AG04449 (cell line): ENCODE measurements around the gene IGSF23.
A peak's percentile ranks its signal among the peaks of the same experiment; 100 is the strongest.
"Not testable (repeated sequence)": the region's sequence is repeated elsewhere in the genome, so short reads cannot be mapped to it uniquely, and the experiment has no call there.

Experiments
- CTCF ChIA-PET: fragments of 350-600 bp; formaldehyde crosslinking; extraction: SDS; loops from one replicate; lab custom pipeline; 2021; ENCODE audit warnings: antibody characterized with exemption; lab: Yijun Ruan, JAX
- POLR2A ChIA-PET: fragments of 400-600, 350-600 bp; formaldehyde crosslinking; extraction: SDS; loops from one replicate; lab custom pipeline; 2020; ENCODE audit warnings: antibody characterized with exemption, inconsistent platforms; lab: Yijun Ruan, JAX
- DNase-seq: peaks from one replicate; pipeline ENCODE4 v3.0.0-alpha.2; 2010; ENCODE audit warnings: low read depth, low spot score
- H3K4me3 ChIP-seq: 2 replicates; pipeline ENCODE4 v1.5.1; 2011; ENCODE audit warnings: low read depth, mild to moderate bottlenecking, control low read depth, low read length
- CTCF ChIP-seq: IDR thresholded peaks from one replicate; pipeline ENCODE4 v1.5.1; 2011; ENCODE audit warnings: mild to moderate bottlenecking, moderate library complexity, low read length, control low read depth, inconsistent platforms; ENCODE audit not compliant: insufficient read depth; ENCODE audit errors: missing control alignments

The IGSF23 gene

GRCh38 chr19:44607049-44607448 is 6.3 kb upstream of the IGSF23 start:
- ChIA-PET CTCF (no interaction called here), POLR2A (no interaction called here)
- H3K4me3 ChIP-seq, result no peak overlapping the region
- DNase-seq, result no peak
- TF ChIP-seq CTCF, result no peak

DNA sequence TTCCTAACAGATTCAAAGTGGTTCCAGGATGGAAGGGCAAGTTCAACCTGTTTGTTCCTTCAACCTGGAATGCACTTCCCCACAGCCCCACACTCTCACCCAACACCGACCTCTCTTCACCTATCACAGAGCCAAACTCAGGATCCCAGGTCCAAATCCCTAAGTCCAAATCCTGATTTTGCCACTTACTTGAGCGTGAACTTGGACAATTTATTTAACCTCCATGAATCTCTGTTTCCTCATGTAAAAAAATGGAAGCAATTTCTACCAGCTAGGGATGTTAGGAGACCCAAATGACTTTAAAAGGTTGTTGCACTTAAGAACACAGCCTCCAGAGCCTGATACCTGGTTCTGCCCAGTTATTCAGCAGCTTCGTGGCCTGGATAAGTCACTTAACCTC is 5.4 kb upstream of the IGSF23 start:
- POLR2A ChIA-PET, result no interaction called here
- CTCF ChIA-PET, result interaction anchor here (0.8 kb wide), 1 partner anchor 19 kb away, joined by 5 read pairs; no protein-coding TSS in a partner anchor
- no peak for TF ChIP-seq CTCF
- H3K4me3 ChIP-seq, result no peak overlapping the region
- DNase-seq, result no peak

DNA sequence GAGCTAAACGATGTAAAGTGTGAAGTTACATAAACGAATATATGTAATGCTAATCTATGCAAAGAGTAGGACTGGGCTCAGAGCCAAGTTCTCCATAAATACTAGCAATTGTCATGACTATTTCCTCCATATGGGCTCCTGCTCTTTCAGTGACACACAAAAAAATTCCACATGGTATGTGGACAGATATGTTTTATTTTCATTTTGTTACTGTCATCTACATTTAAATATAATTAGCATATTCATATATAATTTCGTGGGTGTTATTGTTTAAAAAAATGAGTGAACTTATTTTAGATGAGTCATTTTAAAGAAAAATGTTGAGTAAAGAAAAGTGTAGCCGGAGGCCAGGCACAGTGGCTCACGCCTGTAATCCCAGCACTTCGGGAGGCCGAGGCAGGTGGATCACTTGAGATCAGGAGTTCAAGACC is 5.0 kb upstream of the IGSF23 start:
- ChIA-PET POLR2A (interaction anchor here (1.2 kb wide), 1 partner anchor 19 kb away, joined by 3 read pairs; no protein-coding TSS in a partner anchor), CTCF (interaction anchor here (0.8 kb wide), 1 partner anchor 18 kb away, joined by 5 read pairs; no protein-coding TSS in a partner anchor)
- peak; percentile 4 for DNase-seq
- no peak overlapping the region for H3K4me3 ChIP-seq
- no peak for TF ChIP-seq CTCF

GRCh38 chr19:44609219-44609618 is 4.1 kb upstream of the IGSF23 start:
- TF ChIP-seq CTCF, result no peak
- H3K4me3 ChIP-seq, result no peak overlapping the region
- no peak for DNase-seq
- CTCF ChIA-PET, result interaction anchor here (0.7 kb wide), 1 partner anchor 235 kb away, joined by 3 read pairs; no protein-coding TSS in a partner anchor
- POLR2A ChIA-PET, result interaction anchor here (1.2 kb wide), 1 partner anchor 20 kb away, joined by 3 read pairs; no protein-coding TSS in a partner anchor

GRCh38 chr19:44610497-44610896 is 2.9 kb upstream of the IGSF23 start:
- POLR2A ChIA-PET, result not testable (repeated sequence)

GRCh38 chr19:44611812-44612295 is 1.5 kb upstream of the IGSF23 start:
- no peak overlapping the region for H3K4me3 ChIP-seq
- POLR2A ChIA-PET, result no interaction called here
- TF ChIP-seq CTCF, result no peak
- CTCF ChIA-PET, result interaction anchor here (0.7 to 1.0 kb wide), 2 partner anchors 41 to 48 kb away, joined by 3 read pairs; no protein-coding TSS in a partner anchor
- DNase-seq, result no peak

More at GRCh38 chr19:44610497-44610896, 2.9 kb upstream of the IGSF23 start:
- not testable (repeated sequence) for DNase-seq, H3K4me3 ChIP-seq
- CTCF ChIA-PET, result interaction anchor here (1.0 kb wide), 1 partner anchor 42 kb away, joined by 3 read pairs; no protein-coding TSS in a partner anchor

DNA sequence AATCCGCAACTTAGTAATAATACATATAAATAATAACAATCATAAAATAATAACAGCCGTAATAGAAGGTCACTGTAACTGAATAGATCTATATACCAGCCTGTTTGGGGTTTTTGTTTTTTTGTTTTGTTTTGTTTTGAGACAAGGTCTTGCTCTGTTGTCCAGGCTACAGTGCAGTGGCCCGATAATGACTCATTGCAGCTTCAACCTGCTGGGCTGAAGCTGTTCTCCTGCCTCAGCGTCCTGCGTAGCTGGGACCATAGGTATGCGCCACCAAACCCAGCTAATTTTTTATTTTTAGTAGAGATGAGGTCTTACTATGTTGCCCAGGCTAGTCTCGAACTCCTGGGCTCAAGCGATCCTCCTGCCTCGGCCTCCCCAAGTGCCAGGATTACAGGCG is 950 bp downstream of the IGSF23 start:
- H3K4me3 ChIP-seq, result no peak overlapping the region
- POLR2A ChIA-PET, result no interaction called here
- no peak for TF ChIP-seq CTCF
- no peak for DNase-seq
- CTCF ChIA-PET, result no interaction called here
